Ascending aorta (tissue), 2 donors: ENCODE measurements around the gene SND1. TPM values are rescaled to one million over a fixed set of nuclear protein-coding genes. Genes with fewer than 3 reads are reported as not detected.

Experiments
- DNase-seq, 2 donors: peaks; one replicate each; pipeline ENCODE4 v3.0.0-alpha.2; 2019; ENCODE audit warnings: low spot score in 2 of 2
- H3K27ac ChIP-seq, 2 donors: fragments of 200-600 bp; sonication (generic); one replicate each; pipeline ENCODE4 v1.5.1; 2016 to 2017; ENCODE audit warnings: mild to moderate bottlenecking in 1 of 2
- H3K27me3 ChIP-seq: fragments of 200-600 bp; sonication (generic); one replicate; pipeline ENCODE4 v1.5.1; 2017
- H3K36me3 ChIP-seq, 2 donors: fragments of 200-600 bp; sonication (generic); one replicate each; pipeline ENCODE4 v1.5.1; 2016
- H3K4me1 ChIP-seq, 2 donors: fragments of 200-600 bp; sonication (generic); one replicate each; pipeline ENCODE4 v1.5.1; 2016 to 2017; ENCODE audit warnings: mild to moderate bottlenecking in 1 of 2
- H3K4me3 ChIP-seq, 2 donors: fragments of 200-600 bp; sonication (generic); one replicate each; pipeline ENCODE4 v1.5.1; 2016 to 2017; ENCODE audit warnings: mild to moderate bottlenecking in 1 of 2
- H3K9me3 ChIP-seq, 2 donors: fragments of 200-600 bp; sonication (generic); one replicate each; pipeline ENCODE4 v1.5.1; 2016
- intact Hi-C: fragments of 100-400 bp; cut with DNase I; formaldehyde crosslinking; loops from one replicate; pipeline ENCODE4 v1.15.1; 2023
- total RNA-seq: library from RNA; depleted of rRNA; stranded (reverse); fragments of >200 nt; gene quantifications from one replicate; pipeline ENCODE4 v1.1.0, GENCODE V29; 2016
- TF ChIP-seq, protein P1 (sequence below), 3 experiments: fragments of 200-600 bp in 2 of 3; fragments of 450-650 bp in 1 of 3; sonication (generic) in 2 of 3; IDR thresholded peaks; one replicate each; pipeline ENCODE4 v1.5.1; 2016 to 2019; ENCODE audit warnings: antibody characterized with exemption in 3 of 3, mild to moderate bottlenecking in 1 of 3, moderate library complexity in 1 of 3

The SND1 gene
- total RNA-seq, 1 donor from 2014 or later: 93.8 TPM

DNA sequence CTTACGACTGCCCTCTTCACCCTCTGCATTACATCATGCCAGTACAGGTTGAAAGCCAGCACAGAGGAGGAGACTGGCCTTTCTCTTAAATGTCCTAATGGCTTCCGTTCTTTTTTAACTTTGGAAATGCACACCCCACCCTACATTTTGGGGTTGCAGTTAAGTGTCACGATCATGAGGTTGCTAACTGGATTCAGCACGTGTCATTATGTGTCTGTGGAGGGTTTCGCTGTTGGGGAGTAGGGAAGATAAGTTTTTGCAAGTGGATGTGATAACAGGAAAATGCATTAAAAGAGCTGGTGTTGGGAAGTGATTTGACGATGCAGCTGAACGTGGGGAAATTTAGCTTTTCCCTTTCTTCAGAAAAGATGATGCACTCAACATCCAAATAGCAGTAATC lies 243.4 kb downstream of the SND1 start:
- Histone ChIP-seq H3K4me1 (peaks cover 0 to 3% of the 10 kb centered on the region in 2 donors), H3K27ac (no peak overlapping the region), H3K9me3 (no peaks in the 10 kb centered on the region), H3K4me3 (no peak overlapping the region), H3K36me3 (no peaks in the 10 kb centered on the region), H3K27me3 (no peaks in the 10 kb centered on the region)
- TF ChIP-seq, protein P1, sequence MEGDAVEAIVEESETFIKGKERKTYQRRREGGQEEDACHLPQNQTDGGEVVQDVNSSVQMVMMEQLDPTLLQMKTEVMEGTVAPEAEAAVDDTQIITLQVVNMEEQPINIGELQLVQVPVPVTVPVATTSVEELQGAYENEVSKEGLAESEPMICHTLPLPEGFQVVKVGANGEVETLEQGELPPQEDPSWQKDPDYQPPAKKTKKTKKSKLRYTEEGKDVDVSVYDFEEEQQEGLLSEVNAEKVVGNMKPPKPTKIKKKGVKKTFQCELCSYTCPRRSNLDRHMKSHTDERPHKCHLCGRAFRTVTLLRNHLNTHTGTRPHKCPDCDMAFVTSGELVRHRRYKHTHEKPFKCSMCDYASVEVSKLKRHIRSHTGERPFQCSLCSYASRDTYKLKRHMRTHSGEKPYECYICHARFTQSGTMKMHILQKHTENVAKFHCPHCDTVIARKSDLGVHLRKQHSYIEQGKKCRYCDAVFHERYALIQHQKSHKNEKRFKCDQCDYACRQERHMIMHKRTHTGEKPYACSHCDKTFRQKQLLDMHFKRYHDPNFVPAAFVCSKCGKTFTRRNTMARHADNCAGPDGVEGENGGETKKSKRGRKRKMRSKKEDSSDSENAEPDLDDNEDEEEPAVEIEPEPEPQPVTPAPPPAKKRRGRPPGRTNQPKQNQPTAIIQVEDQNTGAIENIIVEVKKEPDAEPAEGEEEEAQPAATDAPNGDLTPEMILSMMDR (IDR thresholded peaks at IDR 0.05): no peak
- DNase-seq: no peak
- intact Hi-C loops: no loop called here

DNA sequence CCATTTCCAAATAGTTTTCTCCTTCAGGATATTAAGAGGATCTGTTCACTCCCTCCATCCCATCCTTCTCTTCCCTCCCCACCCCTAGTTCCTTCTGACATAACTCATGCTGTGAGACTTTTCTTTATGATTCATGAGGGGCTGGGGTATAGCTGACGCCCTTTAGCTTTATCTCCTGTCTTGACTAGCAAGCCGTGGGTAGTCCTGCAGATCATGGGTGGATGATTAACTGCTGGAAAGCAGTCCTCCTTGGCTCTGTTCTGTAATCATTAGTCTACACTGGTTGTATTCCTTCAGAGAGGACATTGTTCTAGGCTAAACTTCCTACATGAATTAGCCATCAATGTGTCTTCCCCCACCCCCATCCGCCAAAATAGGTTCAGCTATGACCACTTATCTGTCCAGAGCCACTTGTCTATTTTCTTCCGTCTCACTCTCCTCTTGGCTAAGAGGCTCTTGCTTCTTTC lies 243.9 kb downstream of the SND1 start:
- H3K27ac ChIP-seq: no peak overlapping the region
- H3K9me3 ChIP-seq: no peaks in the 10 kb centered on the region
- H3K36me3 ChIP-seq: no peaks in the 10 kb centered on the region
- no peaks in the 10 kb centered on the region for H3K27me3 ChIP-seq
- peaks cover 0 to 3% of the 10 kb centered on the region in 2 donors for H3K4me1 ChIP-seq
- TF ChIP-seq, protein P1 (IDR thresholded peaks at IDR 0.05): no peak
- H3K4me3 ChIP-seq: no peak overlapping the region
- intact Hi-C loops: no loop called here
- no peak for DNase-seq

DNA sequence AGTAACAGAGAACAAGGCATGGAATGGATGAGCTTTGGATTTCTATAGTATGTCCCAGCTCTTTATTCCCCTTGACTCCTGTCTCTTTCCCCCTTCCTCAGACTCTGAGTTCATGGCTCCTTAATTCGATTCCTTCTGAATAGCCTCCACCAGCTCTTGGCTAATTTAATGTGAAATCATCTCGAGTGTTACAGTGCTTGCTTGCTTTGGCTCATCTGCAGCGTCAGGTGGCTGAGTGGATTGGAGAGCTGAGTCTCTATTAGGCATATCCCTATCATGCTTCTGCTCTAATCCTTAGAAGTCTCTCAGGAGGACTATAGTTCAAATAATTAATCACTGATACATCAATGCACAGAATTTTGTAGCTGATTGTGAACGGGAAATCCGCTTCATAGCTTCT lies 244.7 kb downstream of the SND1 start:
- no peaks in the 10 kb centered on the region for H3K9me3 ChIP-seq
- no peaks in the 10 kb centered on the region for H3K36me3 ChIP-seq
- H3K27me3 ChIP-seq: no peaks in the 10 kb centered on the region
- no peak for DNase-seq
- H3K4me3 ChIP-seq: no peak overlapping the region
- TF ChIP-seq, protein P1 (IDR thresholded peaks at IDR 0.05): no peak
- peaks cover 0 to 3% of the 10 kb centered on the region in 2 donors for H3K4me1 ChIP-seq
- H3K27ac ChIP-seq: no peak overlapping the region
- intact Hi-C loops: no loop called here

DNA sequence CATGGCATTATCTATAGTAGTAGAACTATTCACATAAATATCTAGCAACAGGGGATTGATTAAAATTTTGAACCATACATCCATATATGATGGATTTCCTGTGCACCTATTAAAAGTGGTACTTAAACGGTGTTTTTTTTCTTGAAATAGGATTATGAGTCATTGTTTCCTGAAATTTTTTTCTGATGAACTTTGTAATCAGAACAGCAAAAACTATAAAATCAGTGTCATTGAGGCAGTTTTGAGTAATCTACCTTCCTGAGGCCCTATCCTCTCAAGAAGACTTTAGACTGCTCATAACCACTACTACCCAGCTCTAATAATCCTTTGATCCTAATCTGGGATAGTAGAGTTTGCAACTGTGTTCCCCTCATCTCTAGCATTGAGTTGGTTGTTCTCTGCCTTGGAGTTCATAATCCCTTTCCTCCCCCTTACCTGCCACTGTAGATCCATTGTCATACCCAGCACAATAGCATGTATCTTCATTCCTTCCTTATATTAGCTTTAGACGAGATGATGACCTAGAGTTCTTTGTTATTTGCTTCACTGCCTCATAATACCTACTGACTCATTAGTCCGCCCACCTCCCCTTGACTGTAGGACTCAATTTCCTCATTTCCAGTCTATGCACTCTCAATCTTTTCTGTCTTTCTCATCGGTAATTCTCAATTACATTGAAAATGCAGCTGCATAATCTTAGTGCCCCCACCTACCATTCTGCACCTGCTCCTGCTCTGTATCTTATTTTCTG lies 245.9 kb downstream of the SND1 start:
- H3K9me3 ChIP-seq: no peaks in the 10 kb centered on the region
- TF ChIP-seq, protein P1 (IDR thresholded peaks at IDR 0.05): no peak
- no peaks in the 10 kb centered on the region for H3K36me3 ChIP-seq
- H3K4me3 ChIP-seq: no peak overlapping the region
- no peaks in the 10 kb centered on the region for H3K27me3 ChIP-seq
- intact Hi-C loops: no loop called here
- DNase-seq: no peak
- peaks cover 0 to 3% of the 10 kb centered on the region in 2 donors for H3K4me1 ChIP-seq
- no peak overlapping the region for H3K27ac ChIP-seq

DNA sequence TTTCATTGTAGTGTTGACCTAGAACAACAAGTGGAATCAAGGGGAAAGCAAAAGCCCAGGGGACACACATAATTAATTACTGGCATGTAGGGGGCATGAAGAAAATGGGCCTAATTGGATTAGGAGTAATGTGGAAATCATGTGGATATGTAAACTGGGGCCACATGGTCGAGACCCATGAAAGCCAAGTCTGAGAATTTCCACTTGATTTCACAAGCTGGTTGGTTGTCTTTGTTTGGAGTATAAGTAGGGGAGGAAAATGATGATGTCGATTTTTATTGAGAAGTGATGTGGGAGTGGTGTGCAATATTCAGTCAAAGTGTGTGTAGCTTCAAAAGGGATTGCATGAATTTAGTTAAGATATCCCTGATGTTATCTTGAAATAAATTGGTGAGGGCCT lies 247.4 kb downstream of the SND1 start:
- H3K27ac ChIP-seq: no peak overlapping the region
- no peaks in the 10 kb centered on the region for H3K36me3 ChIP-seq
- DNase-seq: no peak
- peaks cover 0 to 3% of the 10 kb centered on the region in 2 donors for H3K4me1 ChIP-seq
- no peaks in the 10 kb centered on the region for H3K9me3 ChIP-seq
- no peak overlapping the region for H3K4me3 ChIP-seq
- no peaks in the 10 kb centered on the region for H3K27me3 ChIP-seq
- TF ChIP-seq, protein P1 (IDR thresholded peaks at IDR 0.05): no peak
- intact Hi-C loops: no loop called here
